ENCODE results near the gene LNP1.

The LNP1 gene

DNA sequence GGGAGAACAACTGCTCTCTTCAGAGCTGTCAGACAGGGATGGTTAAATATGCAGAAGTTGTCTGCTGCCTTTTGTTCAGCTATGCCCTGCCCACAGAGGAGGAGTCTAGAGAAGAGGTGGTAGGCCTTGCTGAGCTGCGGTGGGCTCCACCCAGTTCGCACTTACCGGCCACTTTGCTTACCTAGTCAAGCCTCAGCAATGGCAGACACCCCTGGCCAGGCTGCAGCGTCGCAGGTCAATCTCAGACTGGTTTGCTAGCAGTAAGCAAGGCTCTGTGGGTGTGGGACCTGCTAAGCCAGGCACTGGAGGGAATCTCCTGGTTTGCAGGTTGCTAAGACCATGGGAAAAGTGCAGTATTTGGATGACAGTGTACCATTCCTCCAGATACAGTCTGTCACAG is 78.7 kb downstream of the LNP1 start:
- H3K27me3 Mint-ChIP-seq (ENCODE audit: low read depth, poor library complexity) = peaks cover 4% of the 10 kb centered on the region
- TF ChIP-seq, protein P1, sequence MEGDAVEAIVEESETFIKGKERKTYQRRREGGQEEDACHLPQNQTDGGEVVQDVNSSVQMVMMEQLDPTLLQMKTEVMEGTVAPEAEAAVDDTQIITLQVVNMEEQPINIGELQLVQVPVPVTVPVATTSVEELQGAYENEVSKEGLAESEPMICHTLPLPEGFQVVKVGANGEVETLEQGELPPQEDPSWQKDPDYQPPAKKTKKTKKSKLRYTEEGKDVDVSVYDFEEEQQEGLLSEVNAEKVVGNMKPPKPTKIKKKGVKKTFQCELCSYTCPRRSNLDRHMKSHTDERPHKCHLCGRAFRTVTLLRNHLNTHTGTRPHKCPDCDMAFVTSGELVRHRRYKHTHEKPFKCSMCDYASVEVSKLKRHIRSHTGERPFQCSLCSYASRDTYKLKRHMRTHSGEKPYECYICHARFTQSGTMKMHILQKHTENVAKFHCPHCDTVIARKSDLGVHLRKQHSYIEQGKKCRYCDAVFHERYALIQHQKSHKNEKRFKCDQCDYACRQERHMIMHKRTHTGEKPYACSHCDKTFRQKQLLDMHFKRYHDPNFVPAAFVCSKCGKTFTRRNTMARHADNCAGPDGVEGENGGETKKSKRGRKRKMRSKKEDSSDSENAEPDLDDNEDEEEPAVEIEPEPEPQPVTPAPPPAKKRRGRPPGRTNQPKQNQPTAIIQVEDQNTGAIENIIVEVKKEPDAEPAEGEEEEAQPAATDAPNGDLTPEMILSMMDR (IDR thresholded peaks at IDR 0.05) = no peak
- H3K9me3 Mint-ChIP-seq = peaks cover 24% of the 10 kb centered on the region
- no peaks in the 10 kb centered on the region for H3K4me1 Mint-ChIP-seq
- no peak overlapping the region for H3K27ac Mint-ChIP-seq
- DNase-seq = no peak
- H3K4me3 Mint-ChIP-seq = no peak overlapping the region
- H3K36me3 Mint-ChIP-seq (ENCODE audit: low read depth) = peaks cover 5% of the 10 kb centered on the region

DNA sequence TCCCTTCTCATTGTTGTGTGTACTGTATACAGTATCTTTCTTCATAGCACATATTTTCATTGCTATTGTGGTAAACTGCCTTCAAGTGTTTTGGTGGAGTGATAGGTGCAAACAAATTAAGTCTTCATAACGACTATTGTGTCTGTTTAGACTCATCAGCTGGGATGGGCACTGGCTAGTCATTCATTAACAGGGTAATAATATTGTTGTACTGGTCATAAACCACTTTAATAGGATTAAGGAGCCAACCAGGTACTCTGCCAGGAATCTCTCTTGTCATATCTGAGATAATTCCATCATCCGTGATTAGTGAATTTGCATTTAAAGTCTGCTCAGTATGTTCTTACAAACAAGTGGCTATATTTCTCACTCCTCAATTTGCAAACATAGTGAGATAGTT is 80.8 kb downstream of the LNP1 start:
- no peak overlapping the region for H3K4me3 Mint-ChIP-seq
- H3K9me3 Mint-ChIP-seq = peaks cover 16% of the 10 kb centered on the region
- H3K36me3 Mint-ChIP-seq (ENCODE audit: low read depth) = peaks cover 5% of the 10 kb centered on the region
- no peak overlapping the region for H3K27ac Mint-ChIP-seq
- no peak for DNase-seq
- no peaks in the 10 kb centered on the region for H3K4me1 Mint-ChIP-seq
- peaks cover 4% of the 10 kb centered on the region for H3K27me3 Mint-ChIP-seq (ENCODE audit: low read depth, poor library complexity)
- TF ChIP-seq, protein P1 (IDR thresholded peaks at IDR 0.05) = no peak

DNA sequence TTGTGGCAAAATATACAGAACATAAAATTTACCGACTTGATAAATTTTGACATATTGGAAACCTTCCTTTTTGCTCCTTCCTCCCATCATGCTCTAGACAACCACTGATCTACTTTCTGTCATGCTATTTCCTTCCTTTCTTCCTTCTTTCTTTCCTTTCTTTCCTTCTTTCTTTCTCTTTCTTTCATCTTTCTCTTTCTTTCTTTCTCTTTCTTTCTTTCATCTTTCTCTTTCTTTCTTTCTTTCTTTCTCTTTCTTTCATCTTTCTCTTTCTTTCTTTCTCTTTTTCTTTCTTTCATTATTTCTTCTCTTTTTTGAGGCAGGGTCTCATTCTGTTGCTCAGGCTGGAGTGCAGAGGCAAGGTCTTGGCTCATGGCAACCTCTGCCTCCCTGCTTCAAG is 82.2 kb downstream of the LNP1 start:
- Mint-ChIP-seq H3K4me3 (no peak overlapping the region), H3K36me3 (ENCODE audit: low read depth) (peaks cover 5% of the 10 kb centered on the region), H3K9me3 (peaks cover 15% of the 10 kb centered on the region), H3K27ac (no peak overlapping the region), H3K4me1 (no peaks in the 10 kb centered on the region), H3K27me3 (ENCODE audit: low read depth, poor library complexity) (peaks cover 8% of the 10 kb centered on the region)
- no peak for DNase-seq
- TF ChIP-seq, protein P1 (IDR thresholded peaks at IDR 0.05) = no peak

DNA sequence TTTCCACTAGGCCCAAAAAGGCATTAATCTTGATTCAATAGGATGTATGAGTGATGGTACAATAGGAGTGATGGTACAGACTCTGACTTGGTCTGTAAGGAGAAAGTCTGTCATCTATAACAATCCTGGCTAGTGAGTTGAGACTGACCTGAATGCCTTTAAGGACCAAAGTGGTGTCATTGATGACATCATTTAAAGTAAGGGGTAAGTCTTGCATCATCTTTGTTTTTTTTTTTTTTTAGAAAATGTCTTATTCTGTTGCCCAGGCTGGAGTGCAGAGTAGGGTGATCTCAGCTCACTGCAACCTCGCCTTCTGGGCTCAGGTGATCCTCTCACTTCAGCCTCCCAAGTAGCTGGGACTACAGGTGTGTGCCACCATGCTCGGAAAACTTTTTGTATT is 85.5 kb downstream of the LNP1 start:
- H3K27me3 Mint-ChIP-seq (ENCODE audit: low read depth, poor library complexity) = peaks cover 24% of the 10 kb centered on the region
- H3K9me3 Mint-ChIP-seq = peaks cover 10% of the 10 kb centered on the region
- H3K27ac Mint-ChIP-seq = no peak overlapping the region
- TF ChIP-seq, protein P1 (IDR thresholded peaks at IDR 0.05) = no peak
- DNase-seq = no peak
- no peaks in the 10 kb centered on the region for H3K36me3 Mint-ChIP-seq (ENCODE audit: low read depth)
- H3K4me3 Mint-ChIP-seq = no peak overlapping the region
- H3K4me1 Mint-ChIP-seq = peaks cover 4% of the 10 kb centered on the region

DNA sequence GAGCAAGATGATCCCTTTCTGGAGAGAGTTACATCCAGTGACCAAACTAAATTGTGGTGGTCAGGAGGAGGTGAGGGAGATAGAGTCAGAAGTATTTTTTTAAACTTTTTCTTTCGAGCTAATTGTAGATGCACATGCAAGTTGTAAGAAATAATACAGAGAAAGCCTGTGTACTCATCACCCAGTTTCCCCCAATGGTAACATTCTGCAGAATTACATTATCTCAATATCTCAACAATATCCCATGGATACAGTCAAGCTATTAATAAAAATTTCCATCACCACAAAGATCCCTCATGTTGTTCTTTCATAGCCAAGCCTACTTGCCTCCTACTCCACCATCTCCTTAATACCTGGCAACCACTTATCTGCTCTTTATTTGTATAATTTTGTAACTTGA is 87.8 kb downstream of the LNP1 start:
- no peak overlapping the region for H3K27ac Mint-ChIP-seq
- H3K9me3 Mint-ChIP-seq = peaks cover 10% of the 10 kb centered on the region
- DNase-seq = no peak
- H3K4me1 Mint-ChIP-seq = peaks cover 11% of the 10 kb centered on the region
- H3K27me3 Mint-ChIP-seq (ENCODE audit: low read depth, poor library complexity) = peaks cover 24% of the 10 kb centered on the region
- no peaks in the 10 kb centered on the region for H3K36me3 Mint-ChIP-seq (ENCODE audit: low read depth)
- no peak overlapping the region for H3K4me3 Mint-ChIP-seq
- TF ChIP-seq, protein P1 (IDR thresholded peaks at IDR 0.05) = no peak

All from nephron progenitor cell (in vitro differentiated cells).